ENCODE measurements around the gene NDUFB8.
A peak's percentile ranks its signal among the peaks of the same experiment; 100 is the strongest.
"Not testable (repeated sequence)": the region's sequence is repeated elsewhere in the genome, so short reads cannot be mapped to it uniquely, and the experiment has no call there.

The NDUFB8 gene

DNA sequence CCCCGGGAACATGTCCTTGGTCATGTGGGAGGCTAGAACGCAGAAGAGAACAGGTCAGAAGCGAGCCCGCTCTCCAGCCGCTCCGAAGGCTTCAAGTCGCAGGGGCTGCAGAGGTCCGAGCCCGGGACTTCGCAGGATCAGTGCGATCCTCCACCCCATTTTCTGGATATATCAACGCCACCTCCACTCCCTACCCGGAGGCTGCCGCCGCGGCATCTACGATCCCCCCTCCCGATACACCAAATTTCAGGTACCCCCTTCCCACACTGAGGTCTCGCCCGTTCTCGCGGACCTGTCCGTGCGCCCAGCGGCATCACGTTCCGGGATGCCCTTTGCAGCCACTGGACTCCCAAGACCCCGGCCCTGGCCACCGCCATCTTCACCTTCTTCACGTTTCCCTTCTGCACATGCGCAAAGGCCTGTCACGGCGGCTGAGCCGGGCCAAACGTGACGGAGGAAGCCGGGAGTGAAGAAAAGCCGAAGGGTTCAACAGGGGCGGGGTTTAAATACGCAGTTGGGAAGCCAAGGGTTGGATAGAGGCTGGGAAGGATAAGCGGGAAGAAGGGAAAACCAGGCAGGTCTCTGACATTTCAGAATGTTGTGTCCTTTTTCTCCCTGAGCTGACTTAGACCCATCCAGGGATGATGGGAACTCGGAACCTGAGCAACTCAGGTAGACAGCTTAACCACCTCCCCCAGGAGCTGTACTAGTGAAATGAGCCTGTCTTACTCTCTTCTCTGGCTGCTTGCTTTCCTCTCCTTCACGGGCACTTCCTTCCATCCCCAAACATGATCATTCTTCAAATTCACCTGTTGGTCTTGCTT lies at the start of gene NDUFB8:
Gene NDUFB8 (minus strand): TSS at position 397 of the 824 bp plus-strand sequence. CDS start 20 bp downstream, at position 377.
- peak; percentile 75 to 91 for DNase-seq

DNA sequence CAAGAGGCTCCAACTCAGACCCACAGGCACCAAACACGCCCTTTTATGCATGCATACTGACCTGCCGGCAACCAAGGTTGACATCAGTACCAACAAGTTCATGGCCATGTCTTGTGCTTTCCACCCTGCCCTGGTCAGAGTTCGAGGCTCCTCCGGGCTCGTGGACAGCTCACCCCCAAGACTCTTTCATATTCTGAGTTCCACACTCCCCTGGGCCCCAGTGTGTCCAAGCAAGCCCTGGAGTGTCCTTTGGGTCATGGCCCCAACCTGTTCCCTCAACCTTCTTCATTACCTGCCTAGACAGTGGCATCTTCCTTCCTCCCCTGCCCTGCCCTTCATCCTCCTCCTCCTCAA lies 46.6 kb upstream of the NDUFB8 start:
- DNase-seq: no peak

DNA sequence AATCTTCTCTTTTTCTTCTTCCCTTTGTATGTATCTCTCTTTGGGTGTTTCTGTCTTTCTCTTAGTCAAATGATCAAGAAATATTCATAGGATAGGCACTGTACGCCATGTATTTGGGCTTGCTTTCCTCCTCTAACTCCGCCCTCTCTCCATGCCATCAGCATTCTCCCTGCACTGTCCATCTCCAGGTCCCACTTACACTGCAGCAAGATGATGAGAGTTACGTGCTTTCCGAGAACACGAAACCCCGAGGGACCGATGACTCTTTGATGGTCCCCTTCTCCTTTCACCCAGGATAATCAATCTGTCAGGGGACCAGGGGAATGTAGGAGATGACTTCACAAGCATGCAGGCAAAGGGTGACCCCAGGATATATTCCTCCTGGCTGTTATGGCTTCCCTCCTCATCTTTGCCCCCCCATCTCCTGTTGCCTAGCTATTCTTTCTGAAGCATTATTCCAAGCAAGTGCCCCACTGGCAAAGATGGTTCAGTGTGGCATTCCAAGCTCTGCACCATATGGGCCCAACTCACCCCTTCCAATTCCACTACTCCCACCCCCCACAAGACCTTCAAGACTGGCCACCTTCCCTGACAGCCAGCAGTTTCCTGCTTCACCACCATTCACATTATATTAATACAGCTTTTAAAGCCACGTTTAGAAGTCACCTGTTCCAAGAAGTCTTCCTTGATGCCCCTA lies 46.1 kb upstream of the NDUFB8 start:
- DNase-seq: no peak

DNA sequence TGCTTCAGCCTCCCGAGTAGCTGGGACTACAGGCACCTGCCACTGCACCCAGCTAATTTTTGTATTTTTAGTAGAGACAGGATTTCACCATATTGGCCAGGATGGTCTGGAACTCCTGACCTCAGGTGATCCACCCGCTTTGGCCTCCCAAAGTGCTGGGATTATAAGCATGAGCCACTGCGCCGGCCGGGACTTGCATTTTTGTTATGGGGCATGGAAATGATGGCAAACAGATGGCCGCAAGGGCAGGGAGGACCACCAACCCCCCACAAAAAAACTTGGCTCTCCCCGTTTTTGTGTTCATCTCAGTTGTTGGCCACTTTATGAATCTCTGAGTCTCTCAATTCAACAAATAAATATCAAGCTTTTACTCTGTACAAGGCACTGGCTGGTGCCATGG lies 45.5 kb upstream of the NDUFB8 start:
- not testable (repeated sequence) for DNase-seq

DNA sequence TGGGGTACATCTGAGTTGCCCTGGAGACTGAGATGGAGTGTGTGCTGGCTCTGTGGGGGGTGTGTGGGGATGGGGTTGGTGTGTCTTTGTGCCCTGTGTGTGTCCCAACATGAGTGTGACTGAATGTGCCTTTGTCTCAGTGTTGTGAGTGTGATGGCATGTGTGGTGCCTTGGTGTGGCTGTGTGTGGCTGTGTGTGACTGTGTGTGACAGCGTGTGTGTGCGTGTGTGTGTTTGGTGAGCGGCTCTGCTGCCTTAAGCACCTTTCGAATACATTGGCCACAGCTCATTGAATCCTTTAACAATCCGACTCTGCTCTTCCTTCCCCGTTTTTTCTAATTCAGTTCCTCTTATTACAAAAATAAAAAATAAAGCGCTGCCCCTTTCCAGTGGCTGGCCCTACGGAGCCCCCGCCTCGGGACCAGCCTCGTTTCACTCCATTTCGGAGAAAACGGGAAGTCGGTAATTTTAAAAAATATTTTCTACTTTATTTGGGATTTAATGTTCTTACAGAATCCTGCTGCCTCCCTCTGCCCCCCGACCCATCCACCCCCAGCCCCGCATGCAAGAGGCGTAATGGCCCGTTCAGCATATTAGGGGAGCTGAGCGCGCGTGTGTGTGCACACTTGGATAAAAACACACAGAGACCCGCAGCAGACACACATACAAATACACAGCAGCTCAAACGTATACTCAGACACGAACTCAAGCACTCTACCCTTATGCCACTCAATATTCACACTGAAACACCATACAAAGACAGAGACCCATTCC lies 41.6 kb upstream of the NDUFB8 start:
- no peak for DNase-seq

DNA sequence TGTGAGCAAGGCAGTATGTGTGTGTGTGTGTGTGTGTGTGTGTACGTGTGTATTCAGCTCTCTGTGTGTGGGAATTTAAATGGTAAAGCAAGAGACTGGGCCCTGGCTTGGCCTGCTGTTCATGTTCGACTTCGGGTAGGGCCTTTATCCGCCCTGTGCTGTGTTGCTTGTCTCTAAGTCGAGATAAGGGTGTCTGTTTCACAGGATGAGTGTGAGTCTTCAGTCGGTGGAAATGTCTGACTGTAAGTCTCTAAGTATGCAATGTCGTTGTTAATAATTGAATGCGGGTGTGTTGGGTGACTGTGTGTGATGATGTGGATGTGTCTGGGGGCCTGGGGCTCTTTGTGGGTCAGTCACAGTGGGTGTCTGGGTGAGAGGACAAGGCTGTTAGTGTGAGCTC lies 40.8 kb upstream of the NDUFB8 start:
- no peak for DNase-seq

DNA sequence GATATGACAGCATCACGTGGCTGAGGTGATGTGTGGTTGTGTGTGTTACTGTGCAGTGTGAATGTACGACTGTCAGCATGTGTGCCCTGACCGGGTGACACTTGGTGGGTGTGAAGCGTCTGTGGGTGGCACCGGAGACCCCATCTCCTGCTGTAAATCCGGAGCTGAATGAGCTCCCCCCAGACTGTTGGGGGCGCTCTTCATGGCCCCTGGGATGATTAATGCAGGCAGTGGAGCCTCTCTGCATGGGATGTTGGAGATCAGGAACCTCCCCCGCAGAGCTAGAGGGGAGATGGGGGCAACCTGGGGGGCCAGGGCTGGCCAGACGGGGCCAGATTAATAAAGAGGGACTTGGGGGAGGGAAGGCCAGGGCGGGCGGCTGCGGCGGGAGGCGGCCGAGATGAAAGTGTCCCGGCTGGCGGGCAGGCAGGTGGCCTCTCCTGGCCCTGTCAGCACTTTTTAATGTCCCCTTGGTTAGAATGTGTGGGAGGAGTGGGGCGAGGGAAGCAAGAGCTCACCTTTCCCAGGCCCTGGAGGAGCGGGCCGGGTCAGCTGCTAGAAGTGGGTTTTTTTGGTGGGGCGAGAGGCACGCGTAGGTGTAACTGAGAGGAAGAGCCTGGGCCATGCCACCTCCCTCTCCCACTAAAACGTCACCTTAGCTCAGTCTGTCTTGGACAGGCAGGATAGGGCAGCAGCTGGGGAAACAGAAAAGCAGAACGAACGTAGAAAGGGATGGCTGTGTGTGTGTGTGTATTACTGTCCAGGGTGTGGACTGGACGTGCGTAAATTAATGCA lies 40.2 kb upstream of the NDUFB8 start:
- DNase-seq: peak in 1 of 2 donors; percentile 1

DNA sequence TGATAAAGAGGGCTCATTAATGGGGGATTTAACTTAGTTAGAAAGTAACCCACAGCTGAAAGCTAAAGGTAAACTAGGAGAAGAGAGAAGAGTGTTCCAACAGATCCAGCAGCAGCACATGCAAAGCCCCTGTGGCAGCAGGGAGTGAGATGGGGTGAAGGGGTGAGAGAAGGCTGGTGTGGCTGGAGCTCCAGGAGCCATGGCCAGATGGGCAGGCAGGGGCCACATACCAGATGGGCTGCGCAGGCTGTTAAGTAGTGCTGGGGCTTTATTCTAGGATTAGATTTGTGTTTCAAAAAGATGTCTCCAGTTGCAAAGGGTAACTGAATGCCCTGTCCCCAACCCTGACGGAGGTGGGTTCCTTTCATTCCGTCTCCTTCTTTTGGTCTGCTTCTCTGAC lies 39.2 kb upstream of the NDUFB8 start:
- no peak for DNase-seq

DNA sequence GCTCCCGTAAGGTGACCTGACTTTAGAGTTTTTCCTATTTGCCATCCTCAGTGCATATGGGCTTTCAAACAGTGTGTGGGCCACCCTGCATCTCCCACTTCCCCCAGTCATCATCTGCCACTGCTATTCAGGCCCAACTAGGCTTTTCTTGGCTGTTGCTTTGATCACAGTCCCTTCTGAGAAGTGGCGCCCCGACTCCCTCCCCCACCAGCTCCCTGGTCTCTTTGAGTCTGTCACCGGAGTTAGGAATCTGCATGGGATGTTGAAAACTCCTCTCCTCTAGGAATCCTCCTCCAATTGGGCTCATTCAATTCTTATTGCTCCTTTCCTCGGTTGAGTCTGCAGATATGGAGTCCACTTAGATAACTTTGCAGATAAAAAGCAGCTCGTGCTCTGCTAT lies 38.2 kb upstream of the NDUFB8 start:
- no peak for DNase-seq

DNA sequence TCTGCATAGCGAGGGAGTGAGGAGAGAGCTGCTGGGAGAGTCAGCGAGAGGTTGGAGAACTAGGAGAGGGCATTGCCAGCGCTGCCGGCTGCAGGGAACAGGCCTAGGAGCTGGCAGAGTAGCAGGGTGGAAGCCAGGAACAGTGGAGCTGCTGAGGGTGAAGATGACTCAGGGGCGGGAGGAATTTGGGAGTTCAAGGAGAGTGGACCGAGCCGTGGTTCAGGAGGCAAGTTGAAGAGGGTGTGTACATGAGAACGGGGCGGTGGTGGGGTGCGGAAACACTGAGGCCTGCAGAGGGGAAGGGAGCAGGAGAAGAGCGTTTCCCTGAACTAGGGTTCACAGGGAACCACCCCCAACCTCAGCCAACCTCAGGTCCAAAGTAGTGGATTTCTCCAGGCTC lies 37.6 kb upstream of the NDUFB8 start:
- no peak for DNase-seq

DNA sequence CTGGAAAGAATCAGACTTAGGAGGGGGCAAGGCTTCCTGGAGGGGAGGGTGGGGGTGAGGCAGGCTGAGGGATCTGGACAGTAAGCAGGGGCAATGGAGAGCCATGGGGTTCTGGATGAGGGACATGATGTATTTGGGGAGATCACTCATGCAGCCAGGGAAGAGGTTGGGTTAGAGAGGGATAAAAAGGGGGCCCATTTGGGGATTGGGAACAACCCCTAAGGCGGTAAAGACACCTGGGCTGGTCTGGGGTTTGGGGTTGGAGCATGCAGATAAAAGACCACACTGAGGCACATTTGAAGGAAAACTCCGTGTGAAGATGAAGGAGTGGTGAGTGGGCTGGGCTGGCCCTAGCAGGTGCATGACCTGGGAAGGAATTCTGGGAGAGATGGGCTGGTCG lies 36.9 kb upstream of the NDUFB8 start:
- DNase-seq: no peak

DNA sequence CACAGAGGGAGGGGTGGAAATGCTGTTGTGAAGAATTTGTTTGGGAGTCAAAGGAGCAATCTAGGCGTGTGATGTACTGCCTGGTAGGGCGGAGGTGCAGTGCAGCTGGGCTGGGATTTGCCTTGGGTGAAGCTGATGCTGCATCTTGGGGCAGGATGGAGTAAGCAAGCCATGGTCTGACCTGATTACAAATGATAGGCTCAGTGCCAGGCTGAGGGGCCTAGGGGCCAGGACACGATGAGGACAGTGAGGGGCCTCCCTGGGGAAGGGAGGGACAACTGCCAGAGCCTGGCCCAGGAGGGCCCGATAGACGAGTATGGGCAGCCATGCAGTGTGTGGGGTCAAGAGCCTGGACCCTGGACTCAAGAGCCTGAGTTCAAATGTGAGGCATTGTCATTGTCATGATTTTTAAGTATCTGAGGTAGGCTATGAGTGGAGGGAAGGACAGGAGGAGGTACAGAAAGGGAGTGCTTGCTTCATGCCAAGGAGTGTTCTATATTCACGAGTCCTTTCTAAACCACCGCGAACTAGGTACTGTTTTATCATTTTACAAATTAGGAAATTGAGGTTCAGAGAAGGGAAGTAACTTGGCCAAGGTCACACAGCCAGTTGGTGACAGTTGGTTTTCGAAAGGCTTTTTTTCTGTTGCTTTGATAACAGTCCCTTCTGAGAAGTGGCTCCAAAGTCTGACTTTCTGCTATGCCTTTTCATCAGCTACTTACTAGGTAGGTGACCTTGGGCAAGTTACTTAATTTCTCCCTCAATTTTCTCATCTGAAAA lies 35.7 kb upstream of the NDUFB8 start:
- DNase-seq: no peak

DNA sequence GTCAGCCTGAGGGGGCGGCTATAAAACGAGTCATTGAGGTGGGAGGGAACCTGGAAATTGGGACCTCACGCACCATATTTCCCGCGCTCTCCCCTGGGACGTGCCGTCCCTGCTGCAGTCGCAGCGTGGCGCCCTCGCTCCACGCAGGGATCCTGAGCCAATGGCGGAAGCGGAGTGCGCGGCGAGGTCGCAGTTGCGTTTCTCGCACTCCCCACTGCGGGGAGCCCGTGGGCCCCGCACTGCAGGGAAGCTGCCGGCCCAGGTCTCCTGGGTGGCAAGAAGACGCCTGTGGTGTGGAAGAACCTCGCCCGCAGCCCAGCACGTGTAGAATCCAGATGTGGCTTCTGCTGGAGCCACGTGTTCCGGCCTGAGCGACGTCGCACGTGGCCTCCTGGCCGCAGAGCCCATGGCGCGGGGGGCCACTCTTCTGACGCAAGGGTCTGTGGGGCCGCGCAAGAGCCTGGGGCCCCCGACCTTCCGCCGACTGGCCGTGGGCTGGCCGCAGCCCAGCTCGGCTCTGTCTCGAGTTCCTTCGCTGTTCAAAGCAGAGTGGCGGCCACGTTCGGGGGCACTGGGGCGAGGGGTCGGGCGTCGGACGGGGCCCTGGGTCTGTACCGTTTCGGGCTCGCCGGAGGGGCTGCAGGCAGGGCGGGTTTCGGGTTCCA lies 32.5 kb upstream of the NDUFB8 start:
- peak; percentile 66 to 86 for DNase-seq

DNA sequence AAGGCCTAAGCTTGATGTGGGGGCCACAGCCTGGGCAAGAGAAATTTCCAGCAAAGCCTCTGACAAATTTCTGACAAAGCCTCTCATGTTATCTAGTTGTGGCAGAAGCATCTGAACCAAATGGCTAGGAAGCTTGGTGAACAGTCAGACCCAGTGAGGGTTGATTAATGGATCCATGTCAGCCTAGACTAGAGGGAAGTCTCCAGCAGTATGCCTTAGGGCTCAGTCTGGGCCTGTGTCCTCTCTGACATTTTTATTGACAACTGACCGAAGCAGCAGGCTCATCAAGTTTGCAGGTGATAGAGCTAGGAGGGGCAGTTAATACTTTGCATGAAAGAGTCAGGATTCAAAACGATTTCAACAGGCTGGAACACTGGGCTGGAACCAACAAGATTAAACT lies 31.3 kb upstream of the NDUFB8 start:
- no peak for DNase-seq

DNA sequence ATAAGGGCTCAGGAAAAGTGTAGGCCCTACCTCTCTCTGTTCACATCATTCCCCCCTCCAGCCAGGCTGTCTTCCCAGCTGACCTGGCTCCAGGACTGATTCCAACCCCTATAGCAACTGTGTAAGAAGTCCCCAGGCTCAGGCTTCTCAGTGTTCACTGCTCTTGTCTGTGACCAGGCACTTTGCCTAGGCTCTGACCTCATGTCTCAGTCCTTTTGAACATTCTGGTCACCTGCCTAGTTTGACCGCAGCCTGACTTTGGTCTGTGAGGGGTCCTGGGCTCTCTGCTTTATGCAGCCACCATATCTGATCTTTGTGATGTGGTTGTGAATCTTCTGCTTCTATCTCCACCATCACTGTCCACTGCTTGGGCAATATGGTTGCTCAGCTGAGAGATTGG lies 30.6 kb upstream of the NDUFB8 start:
- DNase-seq: no peak

DNA sequence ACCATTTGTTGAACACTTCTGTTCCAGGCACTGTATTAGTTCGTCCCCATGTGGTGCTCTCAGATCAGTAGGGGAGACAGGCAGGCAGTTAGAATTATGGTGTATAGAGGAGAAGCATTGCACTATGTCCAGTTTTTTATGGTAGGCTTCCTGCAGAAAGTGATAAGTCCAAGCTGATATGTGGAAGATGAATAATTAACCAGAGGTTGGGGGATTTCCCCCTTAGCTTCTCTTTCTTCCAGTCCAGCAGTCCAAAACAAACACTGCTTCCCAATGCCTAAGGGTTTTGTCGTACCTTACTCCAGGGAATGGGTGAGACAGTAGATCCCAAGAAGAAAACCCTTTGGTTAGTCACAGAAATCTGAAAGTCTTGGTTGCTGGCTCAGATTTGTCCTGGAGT lies 25.2 kb upstream of the NDUFB8 start:
- no peak for DNase-seq

DNA sequence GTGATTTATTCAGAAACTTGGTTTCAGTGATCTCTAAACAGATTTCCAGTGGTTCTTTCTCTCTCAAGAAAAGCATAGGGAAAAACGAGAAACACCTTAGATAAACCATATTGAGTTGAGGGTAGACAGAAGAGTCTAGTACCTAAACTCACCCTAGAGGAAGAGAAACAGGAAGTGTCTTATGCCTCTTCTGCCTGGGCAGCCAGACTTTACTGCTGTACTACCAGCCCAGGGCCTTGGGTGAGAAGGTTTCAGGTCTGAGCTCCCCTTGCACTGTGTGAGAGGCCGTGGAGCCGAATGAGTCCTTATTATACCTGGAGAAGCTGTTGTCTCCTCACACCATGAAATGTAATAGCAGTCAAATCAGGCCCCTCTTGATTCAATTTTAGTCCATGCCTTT lies 24.3 kb upstream of the NDUFB8 start:
- DNase-seq: no peak

DNA sequence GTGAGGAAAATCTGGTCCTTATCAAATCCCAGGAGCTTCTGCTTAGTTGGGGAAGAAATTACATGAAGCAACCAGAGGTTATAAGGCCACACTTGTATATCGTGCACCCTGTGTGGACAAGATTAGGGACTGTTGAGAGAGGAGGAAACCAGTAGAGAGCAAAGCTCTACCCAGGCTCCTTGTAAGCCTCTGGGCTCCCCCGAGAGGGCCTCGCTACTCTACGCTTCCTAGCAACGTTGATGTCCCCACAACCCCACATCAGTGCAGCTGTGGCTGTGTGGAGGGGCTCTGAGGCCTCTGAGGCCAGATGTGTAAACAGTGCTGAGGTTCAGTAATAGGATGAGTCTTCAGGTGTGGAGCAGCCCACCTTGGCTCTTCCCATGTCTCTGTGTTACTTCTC lies 22.1 kb upstream of the NDUFB8 start:
- DNase-seq: no peak

DNA sequence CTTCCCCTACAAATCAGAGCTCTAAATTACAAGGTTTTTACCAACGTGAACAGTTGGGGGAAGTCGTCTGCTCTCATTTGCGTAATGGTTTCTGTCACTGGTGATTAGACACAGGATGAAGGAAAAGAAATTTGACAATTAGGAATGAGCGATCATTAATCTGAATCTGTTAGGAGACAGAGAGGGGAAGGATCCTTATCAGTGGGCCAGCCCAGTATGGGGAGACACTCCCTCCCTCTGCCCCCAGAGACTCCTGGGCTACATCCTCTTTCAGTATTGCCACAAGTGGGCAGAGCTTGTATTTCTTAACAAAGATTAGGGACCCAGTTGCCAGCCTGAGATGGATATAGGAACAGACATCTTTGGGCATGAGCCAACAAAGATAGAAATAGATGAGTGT lies 21.5 kb upstream of the NDUFB8 start:
- peak; percentile 51 to 53 for DNase-seq

DNA sequence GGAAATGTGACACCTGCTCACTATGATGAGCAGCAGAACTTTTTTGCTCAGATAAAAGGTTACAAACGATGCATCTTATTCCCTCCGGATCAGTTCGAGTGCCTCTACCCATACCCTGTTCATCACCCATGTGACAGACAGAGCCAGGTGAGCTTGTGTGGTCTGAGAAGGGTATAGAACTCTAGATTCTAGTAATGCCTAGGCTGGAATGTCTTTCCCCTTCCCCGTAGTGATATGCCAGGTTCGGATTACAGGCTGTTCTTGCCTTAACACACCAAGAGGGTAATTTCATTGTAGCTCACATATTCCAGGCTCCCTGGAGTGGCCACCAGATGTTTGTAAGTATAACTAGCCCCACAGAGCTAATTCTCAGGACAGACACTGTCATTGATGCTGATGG lies 15.3 kb upstream of the NDUFB8 start:
- DNase-seq: no peak

DNA sequence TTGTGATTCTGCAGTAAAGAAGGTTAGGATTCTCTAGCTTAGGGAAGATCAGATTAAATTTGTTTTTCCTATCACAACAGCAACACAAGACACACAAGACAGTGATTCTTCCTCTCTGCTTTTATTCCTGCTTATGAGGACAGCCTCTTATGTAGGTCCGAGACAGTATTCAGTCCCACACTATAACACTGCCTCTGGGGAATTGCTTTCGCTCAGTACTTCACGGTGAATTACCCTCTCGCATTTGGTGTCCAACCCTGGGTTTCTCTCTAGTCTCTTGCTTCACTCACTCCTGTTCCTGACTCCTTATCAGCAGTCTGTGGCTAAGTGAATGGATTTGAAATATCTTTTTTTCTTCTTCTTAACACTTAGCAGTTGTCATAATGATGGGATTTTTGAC lies 7.8 kb upstream of the NDUFB8 start:
- no peak for DNase-seq
